Fibroblast of villous mesenchyme (primary cell): ENCODE data around the gene TEX14. TPM values are rescaled to one million over a fixed set of nuclear protein-coding genes. Genes with fewer than 3 reads are reported as not detected.
"Not testable (repeated sequence)": the region's sequence is repeated elsewhere in the genome, so short reads cannot be mapped to it uniquely, and the experiment has no call there.

ENCODE experiments used
- DNase-seq: peaks from one replicate; pipeline ENCODE4 v3.0.0-alpha.2; 2010; ENCODE audit warnings: low read depth
- H3K4me3 ChIP-seq: 2 replicates; pipeline ENCODE4 v1.5.1; 2011; ENCODE audit warnings: low read depth, mild to moderate bottlenecking, low read length
- CTCF ChIP-seq: IDR thresholded peaks from 2 replicates; pipeline ENCODE4 v1.5.1; 2012; ENCODE audit warnings: low read depth, mild to moderate bottlenecking, low read length; ENCODE audit not compliant: insufficient read depth
- total RNA-seq: library from RNA; depleted of rRNA; stranded (reverse); fragments of >200 nt; gene quantifications from 2 replicates; pipeline ENCODE4 v1.2.3, GENCODE V29; 2012

The TEX14 gene
- total RNA-seq, 1 donor = 0.43 TPM

GRCh38 chr17:58556833-58557250, 135.0 kb downstream of the TEX14 start:
- TF ChIP-seq CTCF = no peak
- DNase-seq = no peak
- H3K4me3 ChIP-seq = no peak overlapping the region

GRCh38 chr17:58555109-58555508, 136.7 kb downstream of the TEX14 start:
- not testable (repeated sequence) for H3K4me3 ChIP-seq

GRCh38 chr17:58541249-58541648, 150.6 kb downstream of the TEX14 start:
- no peak for DNase-seq
- TF ChIP-seq CTCF = peak; percentile 53

More at GRCh38 chr17:58555109-58555508, 136.7 kb downstream of the TEX14 start:
- not testable (repeated sequence) for DNase-seq

GRCh38 chr17:58539698-58540097, 152.1 kb downstream of the TEX14 start:
- no peak for TF ChIP-seq CTCF
- DNase-seq = no peak
- no peak overlapping the region for H3K4me3 ChIP-seq

More at GRCh38 chr17:58541249-58541648, 150.6 kb downstream of the TEX14 start:
- no peak overlapping the region for H3K4me3 ChIP-seq

GRCh38 chr17:58538811-58539409, 152.9 kb downstream of the TEX14 start:
- no peak overlapping the region for H3K4me3 ChIP-seq
- no peak for TF ChIP-seq CTCF
- DNase-seq = no peak

- H3K4me3 ChIP-seq = no peak overlapping the region
- TF ChIP-seq CTCF = no peak
- DNase-seq = no peak
These were observed 154.6 kb downstream of the TEX14 start for GRCh38 chr17:58537266-58537665.

- no peak overlapping the region for H3K4me3 ChIP-seq
- TF ChIP-seq CTCF = no peak
- no peak for DNase-seq
These were observed 155.3 kb downstream of the TEX14 start for GRCh38 chr17:58536542-58536941.
